Adrenal gland (tissue), 5 donors: ENCODE results near the gene ITCH.

ENCODE experiments used
- CTCF ChIP-seq, 6 experiments: fragments of 450-650 bp in 4 of 6; fragments of 200-600 bp in 2 of 6; sonication (generic) in 1 of 6; IDR thresholded peaks; 1 replicate in 5 of 6; 2 replicates in 1 of 6; pipeline versions ENCODE4 v1.5.1 to v1.8.0; 2016 to 2021; ENCODE audit warnings: antibody characterized with exemption in 6 of 6, mild to moderate bottlenecking in 2 of 6, moderate library complexity in 1 of 6
- POLR2A ChIP-seq, 2 donors: fragments of 450-650 bp; IDR thresholded peaks; one replicate each; pipeline ENCODE4 v1.6.1; 2017; ENCODE audit warnings: antibody characterized with exemption in 2 of 2, mild to moderate bottlenecking in 2 of 2, moderate library complexity in 1 of 2
- donor health status: DM: no; HTN: no; CAD: no.

GRCh38 chr20:34333786-34334185, 29.3 kb upstream of the ITCH start:
- TF ChIP-seq CTCF (IDR thresholded peaks at IDR 0.05) (no peak), POLR2A (IDR thresholded peaks at IDR 0.05) (no peak)
